Lung (tissue), 12 donors: ENCODE measurements around the gene RHD. TPM values are rescaled to one million over a fixed set of nuclear protein-coding genes. Genes with fewer than 3 reads are reported as not detected.
"Not testable (repeated sequence)": the region's sequence is repeated elsewhere in the genome, so short reads cannot be mapped to it uniquely, and the experiment has no call there.

Experiments used
- ATAC-seq: fragments of 200-7000 bp; cut with Tn5 transposase; one replicate; pipeline ENCODE4 v1.9.1; 2020; ENCODE audit warnings: moderate number of reproducible peaks; ENCODE audit not compliant: insufficient read depth, low FRiP score
- DNase-seq, 3 donors: peaks; one replicate each; pipeline ENCODE4 v3.0.0-alpha.2; 2013 to 2017
- H3K27ac ChIP-seq, 2 donors: one replicate each; pipeline ENCODE4 v1.5.1; 2013; ENCODE audit warnings: mild to moderate bottlenecking in 2 of 2, moderate library complexity in 2 of 2, control low read depth in 1 of 2, inconsistent platforms in 1 of 2, low read depth in 1 of 2, low read length in 1 of 2
- H3K27me3 ChIP-seq, 3 donors: one replicate each; pipeline ENCODE4 v1.5.1; 2013; ENCODE audit warnings: low read length in 2 of 3; ENCODE audit not compliant: control insufficient read depth in 3 of 3, insufficient read depth in 3 of 3
- H3K36me3 ChIP-seq, 4 donors: one replicate each; pipeline ENCODE4 v1.5.1; 2013; ENCODE audit warnings: low read length in 4 of 4, mild to moderate bottlenecking in 1 of 4, moderate library complexity in 1 of 4; ENCODE audit not compliant: control insufficient read depth in 4 of 4, insufficient read depth in 4 of 4
- H3K4me1 ChIP-seq, 5 donors: one replicate each; pipeline ENCODE4 v1.5.1; 2013; ENCODE audit warnings: low read length in 5 of 5, mild to moderate bottlenecking in 2 of 5, moderate library complexity in 1 of 5; ENCODE audit not compliant: control insufficient read depth in 5 of 5, insufficient read depth in 5 of 5
- H3K4me3 ChIP-seq: one replicate; pipeline ENCODE4 v1.5.1; 2013; ENCODE audit warnings: mild to moderate bottlenecking, control low read depth, moderate library complexity
- H3K9ac ChIP-seq, 2 donors: one replicate each; pipeline ENCODE4 v1.5.1; 2013; ENCODE audit warnings: low read length in 2 of 2, control low read depth in 1 of 2; ENCODE audit not compliant: insufficient read depth in 1 of 2
- H3K9me3 ChIP-seq, 4 donors: one replicate each; pipeline ENCODE4 v1.5.1; 2013; ENCODE audit warnings: low read length in 3 of 4, mild to moderate bottlenecking in 1 of 4, moderate library complexity in 1 of 4; ENCODE audit not compliant: control insufficient read depth in 4 of 4, insufficient read depth in 3 of 4
- CTCF ChIP-seq: IDR thresholded peaks from 2 replicates; pipeline ENCODE4 v1.5.1; 2012; ENCODE audit warnings: mild to moderate bottlenecking; ENCODE audit errors: control extremely low read depth, extremely low read depth
- WGBS, 2 donors: extraction: QIAGEN DNeasy Blood & Tissue Kit; methylation state at CpG; one replicate each; pipeline ENCODE4 v1.1.7; 2013; 5-methylcytosine and 5-hydroxymethylcytosine counted together
- polyA plus RNA-seq, 2 donors: library from polyadenylated mRNA; stranded (reverse); fragments of 200-250 nt; gene quantifications; one replicate each; pipeline ENCODE4 v1.2.1, GENCODE V29; 2013
- total RNA-seq, 2 donors: library from RNA; depleted of rRNA in 1 of 2; stranded (reverse); fragments of >200 nt in 1 of 2; gene quantifications; one replicate each; pipeline ENCODE4 v1.2.1, GENCODE V29; 2014 to 2021
- donor health status: control.
- donor health status: control.
- donor health status: Bipolar disorder and iron deficiency.
- donor health status: healthy.
- donor health status: DM: yes; HTN: yes; CAD: no.

RHD gene
- total and polyA plus RNA-seq, 4 donors, result 0.12 to 2.2 (median 0.27) TPM; not detected in 1

- no peak for TF ChIP-seq CTCF
- ATAC-seq, result no peak
- H3K9me3 ChIP-seq, result no peaks in the 10 kb centered on the region
- DNase-seq, result no peak
- no peak overlapping the region for H3K27ac ChIP-seq
- peaks cover 0 to 2% (median 0%) of the 10 kb centered on the region in 5 donors for H3K4me1 ChIP-seq
- no peaks in the 10 kb centered on the region for H3K36me3 ChIP-seq
- no peak overlapping the region for H3K9ac ChIP-seq
- no peak overlapping the region for H3K4me3 ChIP-seq
- WGBS, 2 donors, result 83 to 91% methylated on average over 4 of the region's 4 CpGs
- H3K27me3 ChIP-seq, result no peaks in the 10 kb centered on the region
These were observed 96.9 kb downstream of the RHD start for GRCh38 chr1:25369241-25369640.

DNA sequence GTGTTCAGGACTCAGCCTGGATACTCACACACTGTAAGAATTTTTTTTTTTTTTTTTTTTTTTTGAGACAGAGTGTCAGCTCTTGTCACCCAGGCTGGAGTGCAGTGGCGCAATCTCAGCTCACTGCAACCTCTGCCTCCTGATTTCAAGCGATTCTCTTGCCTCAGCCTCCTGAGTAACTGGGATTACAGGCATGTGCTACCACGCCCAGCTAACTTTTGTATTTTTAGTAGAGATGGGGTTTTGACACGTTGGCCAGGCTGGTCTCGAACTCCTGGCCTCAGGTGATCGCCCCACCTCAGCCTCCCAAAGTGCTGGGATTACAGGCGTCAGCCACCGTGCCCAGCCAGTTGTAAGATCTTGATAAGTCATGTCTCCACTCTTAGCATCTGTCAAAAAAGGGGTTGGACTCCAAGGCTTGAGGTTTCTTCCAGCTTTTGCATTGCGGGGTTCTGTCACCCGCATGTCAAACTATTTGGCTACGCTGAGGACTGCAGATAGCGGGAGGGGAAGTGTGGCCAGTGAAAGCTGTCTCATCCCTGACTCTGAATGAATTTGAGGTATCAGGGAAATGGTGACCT is 97.5 kb downstream of the RHD start:
- H3K4me3 ChIP-seq, H3K27me3 ChIP-seq, ATAC-seq, H3K27ac ChIP-seq, H3K9ac ChIP-seq, H3K4me1 ChIP-seq, H3K9me3 ChIP-seq, DNase-seq, H3K36me3 ChIP-seq: not testable (repeated sequence)
- 62 to 82% methylated on average over 12 of the region's 12 CpGs for WGBS, 2 donors

DNA sequence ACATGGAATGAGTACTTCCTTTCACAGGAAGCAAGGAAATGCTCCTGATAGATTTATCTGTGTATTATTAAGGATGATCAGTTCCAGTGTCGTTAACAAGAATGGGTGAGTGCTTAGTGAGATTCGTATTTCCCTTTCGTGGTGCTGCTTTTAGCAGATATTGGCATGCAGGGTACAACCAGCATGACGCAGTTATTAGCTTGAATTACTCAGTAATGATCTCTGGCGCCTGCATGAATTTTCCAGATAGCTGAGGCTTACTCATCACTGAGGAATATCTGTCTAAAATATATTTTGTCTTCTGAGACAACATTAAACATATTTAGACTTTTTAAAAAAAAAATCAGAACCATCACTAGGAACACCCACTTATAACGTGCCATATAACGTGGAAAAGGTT is 99.4 kb downstream of the RHD start:
- not testable (repeated sequence) for H3K4me1 ChIP-seq, H3K27ac ChIP-seq, H3K9me3 ChIP-seq, H3K4me3 ChIP-seq, H3K9ac ChIP-seq, ATAC-seq, H3K36me3 ChIP-seq, DNase-seq, H3K27me3 ChIP-seq
- 73 to 88% methylated on average over 7 of the region's 7 CpGs for WGBS, 2 donors

DNA sequence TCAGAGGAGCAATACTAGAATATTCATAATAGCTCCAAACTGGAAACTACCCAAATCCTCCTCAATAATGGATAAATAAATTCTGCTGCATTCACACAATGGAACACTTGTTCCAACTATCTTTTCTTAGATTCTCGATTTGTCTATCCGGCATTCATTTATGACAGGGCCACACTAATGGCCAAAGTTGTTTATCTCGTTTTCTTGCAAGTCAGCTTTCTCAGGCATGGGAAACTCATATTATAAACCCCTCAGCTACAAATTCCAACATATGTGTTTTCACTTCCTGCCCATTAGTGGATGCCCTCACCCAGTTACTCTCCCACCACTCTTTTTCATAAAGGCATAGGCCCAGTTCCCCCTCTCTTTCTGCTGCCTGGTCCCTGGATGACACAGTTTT is 106.1 kb downstream of the RHD start:
- not testable (repeated sequence) for H3K27ac ChIP-seq, H3K9ac ChIP-seq, ATAC-seq, H3K4me1 ChIP-seq, DNase-seq, H3K27me3 ChIP-seq, H3K36me3 ChIP-seq, H3K4me3 ChIP-seq, H3K9me3 ChIP-seq
- WGBS, 2 donors, result 80 to 87% methylated on average over 3 of the region's 3 CpGs

Other genes with a start within 250 kb of the RHD start
- 10 to 100 TPM; 29.7 to 99.4 TPM for gene SYF2, start 40.0 kb upstream of the RHD start, total RNA-seq
- gene SYF2, start 40.0 kb upstream of the RHD start, polyA plus RNA-seq, result 10 to 100 TPM; 51.4 to 83.5 TPM
- 100 to 1,000 TPM; 104 to 210 TPM for gene RSRP1, start 25.1 kb upstream of the RHD start, total RNA-seq
- gene RSRP1, start 25.1 kb upstream of the RHD start, polyA plus RNA-seq, result 100 to 1,000 TPM in 1 of 2 donors, 10 to 100 TPM in 1; 72.6 to 364 TPM
- gene TMEM50A, start 65.8 kb downstream of the RHD start, total RNA-seq, result 10 to 100 TPM; 88.2 to 88.6 TPM
- 100 to 1,000 TPM in 1 of 2 donors, 10 to 100 TPM in 1; 84.6 to 116 TPM for gene TMEM50A, start 65.8 kb downstream of the RHD start, polyA plus RNA-seq
- gene RHCE, start 148.3 kb downstream of the RHD start, total RNA-seq, result 1 to 10 TPM in 1 of 2 donors, under 1 TPM in 1; 0.31 to 3.1 TPM
- under 1 TPM; 0.12 to 0.26 TPM for gene RHCE, start 148.3 kb downstream of the RHD start, polyA plus RNA-seq
- 10 to 100 TPM; 18.6 to 20.7 TPM for gene MACO1, start 158.4 kb downstream of the RHD start, total RNA-seq
- 1 to 10 TPM; 7.9 to 8.7 TPM for gene MACO1, start 158.4 kb downstream of the RHD start, polyA plus RNA-seq